Heart right ventricle (tissue), 16 donors: ENCODE data around the gene ALDH1A1. TPM values are rescaled to one million over a fixed set of nuclear protein-coding genes. Genes with fewer than 3 reads are reported as not detected.

Experiments
- ATAC-seq, 8 donors: fragments of 200-7000 bp; cut with Tn5 transposase; one replicate each; pipeline ENCODE4 v1.9.1; 2020; ENCODE audit warnings: mild to moderate bottlenecking in 8 of 8, moderate library complexity in 8 of 8, moderate number of reproducible peaks in 1 of 8
- DNase-seq, 2 donors: peaks; one replicate each; pipeline ENCODE4 v3.0.0-alpha.2; 2020
- H3K27ac ChIP-seq, 10 donors: fragments of 200-600 bp; sonication (generic) in 2 of 10; one replicate each; pipeline versions ENCODE4 v1.5.0 to v1.8.0; 2020 to 2022; ENCODE audit warnings: mild to moderate bottlenecking in 3 of 10
- H3K27me3 ChIP-seq, 7 donors: fragments of 200-600 bp; one replicate each; pipeline ENCODE4 v1.8.0; 2021 to 2022; ENCODE audit warnings: mild to moderate bottlenecking in 2 of 7
- H3K36me3 ChIP-seq, 9 donors: fragments of 200-600 bp; sonication (generic) in 1 of 9; one replicate each; pipeline versions ENCODE4 v1.5.0 to v1.8.0; 2020 to 2022; ENCODE audit warnings: mild to moderate bottlenecking in 2 of 9
- H3K4me1 ChIP-seq, 9 donors: fragments of 200-600 bp; sonication (generic) in 1 of 9; one replicate each; pipeline versions ENCODE4 v1.5.0 to v1.8.0; 2020 to 2022; ENCODE audit warnings: mild to moderate bottlenecking in 4 of 9
- H3K4me3 ChIP-seq, 10 donors: fragments of 200-600 bp; sonication (generic) in 2 of 10; one replicate each; pipeline versions ENCODE4 v1.5.0 to v1.8.0; 2020 to 2022; ENCODE audit warnings: mild to moderate bottlenecking in 7 of 10, moderate library complexity in 2 of 10
- H3K9me3 ChIP-seq, 11 donors: fragments of 200-600 bp in 10 of 11; sonication (generic) in 2 of 11; one replicate each; pipeline versions ENCODE4 v1.5.0 to v1.8.0; 2013 to 2022; ENCODE audit warnings: mild to moderate bottlenecking in 2 of 11, control low read depth in 1 of 11, moderate library complexity in 1 of 11
- CTCF ChIP-seq, 9 donors: fragments of 200-600 bp; sonication (generic) in 2 of 9; IDR thresholded peaks; one replicate each; pipeline versions ENCODE4 v1.5.0 to v1.8.0; 2021 to 2022; ENCODE audit warnings: antibody characterized with exemption in 9 of 9, mild to moderate bottlenecking in 5 of 9, moderate library complexity in 1 of 9
- WGBS, 2 donors: extraction: QIAGEN DNeasy Blood & Tissue Kit; methylation state at CpG; one replicate each; pipeline ENCODE4 v1.1.7; 2013; ENCODE audit warnings: inconsistent platforms in 1 of 2; 5-methylcytosine and 5-hydroxymethylcytosine counted together
- intact Hi-C, 10 donors: fragments of 100-400 bp; cut with DNase I; formaldehyde crosslinking; loops; one replicate each; pipeline versions ENCODE4 v1.11.1 to v1.14.2; 2022
- polyA plus RNA-seq, 2 donors: library from polyadenylated mRNA; stranded (reverse); fragments of 200-250 nt; gene quantifications; one replicate each; pipeline ENCODE4 v1.2.3, GENCODE V29; 2013
- total RNA-seq, 10 donors: library from RNA; stranded (reverse); fragmentation: NEBNext Ultra II Directional in 3 of 10; extraction: Animal tissue kit (Norgen Biotek cat#: 25700) in 3 of 10; gene quantifications; one replicate each; pipeline versions ENCODE4 v1.2.1 to v1.2.4, GENCODE V29; 2021 to 2023
- donor health status: Arrhythmogenic right ventricular cardiomyopathy.
- donor health status: ischemic (EF 13 %, LVEDD 7.1; RV severe dilation, severe dysfunction).
- donor health status: healthy with polysubstance abuse.
- donor health status: DM: no; HTN: yes; CAD: no.
- donor health status: DM: no; HTN: no; CAD: no.
- donor health status: ischemic (EF 25% LVEDD 6.9; RV normal size, moderate dysfunction).
- donor health status: ischemic (EF 25% LVEDD 5.7; RV mildly dilated, moderate dysfunction).
- donor health status: healthy.
- donor health status: DM: yes; HTN: yes; CAD: no.
- donor health status: Ischemic cardiomyopathy.
- donor health status: ischemic (EF 35%, LVEDD 5.7; RV mildly dilated, moderate dysfunction).
- donor health status: nonischemic (EF 11% LVEDD 7.7; RV severe dilation, severe dysfunction).
- donor health status: DM: yes; HTN: yes; CAD: no.
- donor health status: PGD.
- donor health status: ischemic (EF 29% LVEDD 5.4; RV normal size, mild dysfunction).
- donor health status: nonischemic (EF 23%, LVEDD 6.1; RV moderate dilation, normal function).

The ALDH1A1 gene
- total and polyA plus RNA-seq, 12 donors = 4.3 to 32.8 (median 11.1) TPM

- no peak for TF ChIP-seq CTCF (IDR thresholded peaks at IDR 0.05)
- no peak overlapping the region for H3K4me3 ChIP-seq
- ATAC-seq (no peak), DNase-seq (no peak)
- H3K4me1 ChIP-seq = peaks cover 0 to 8% (median 0%) of the 10 kb centered on the region in 9 donors
- H3K36me3 ChIP-seq = no peaks in the 10 kb centered on the region
- no peaks in the 10 kb centered on the region for H3K27me3 ChIP-seq
- no peaks in the 10 kb centered on the region for H3K9me3 ChIP-seq
- intact Hi-C loops = no loop called here
- H3K27ac ChIP-seq = no peak overlapping the region
- WGBS, 2 donors = 92 to 93% methylated on average over 5 of the region's 5 CpGs
Measured at GRCh38 chr9:72981433-72981832, 28.6 kb upstream of the ALDH1A1 start.

- Histone ChIP-seq H3K36me3 (no peaks in the 10 kb centered on the region), H3K27ac (no peak overlapping the region), H3K4me3 (no peak overlapping the region), H3K9me3 (no peaks in the 10 kb centered on the region), H3K4me1 (peaks cover 0 to 8% (median 0%) of the 10 kb centered on the region in 9 donors), H3K27me3 (no peaks in the 10 kb centered on the region)
- no peak for DNase-seq
- 70 to 73% methylated on average over 12 of the region's 12 CpGs for WGBS, 2 donors
- intact Hi-C loops = no loop called here
- no peak for ATAC-seq
- TF ChIP-seq CTCF (IDR thresholded peaks at IDR 0.05) = no peak
Measured at GRCh38 chr9:72980600-72981265, 27.9 kb upstream of the ALDH1A1 start.

- ATAC-seq (no peak), DNase-seq (no peak)
- TF ChIP-seq CTCF (IDR thresholded peaks at IDR 0.05) = no peak
- WGBS, 2 donors = 96% methylated on average over 2 of the region's 2 CpGs
- Histone ChIP-seq H3K27me3 (no peaks in the 10 kb centered on the region), H3K9me3 (no peaks in the 10 kb centered on the region), H3K27ac (no peak overlapping the region), H3K4me1 (peaks cover 0 to 8% (median 0%) of the 10 kb centered on the region in 9 donors), H3K4me3 (no peak overlapping the region), H3K36me3 (no peaks in the 10 kb centered on the region)
- intact Hi-C loops = no loop called here
Measured at GRCh38 chr9:72980183-72980582, 27.3 kb upstream of the ALDH1A1 start.

- Histone ChIP-seq H3K27me3 (no peaks in the 10 kb centered on the region), H3K4me3 (no peak overlapping the region), H3K9me3 (no peaks in the 10 kb centered on the region), H3K27ac (no peak overlapping the region), H3K4me1 (peaks cover 0 to 8% (median 0%) of the 10 kb centered on the region in 9 donors), H3K36me3 (no peaks in the 10 kb centered on the region)
- 78 to 86% methylated on average over 1 of the region's 1 CpG for WGBS, 2 donors
- no peak for TF ChIP-seq CTCF (IDR thresholded peaks at IDR 0.05)
- intact Hi-C loops = no loop called here
- ATAC-seq = no peak
- DNase-seq = no peak
Measured at GRCh38 chr9:72979405-72980100, 26.7 kb upstream of the ALDH1A1 start.
